Head of caudate nucleus (tissue), 42 donors: ENCODE measurements around the gene AGPS.

Experiments used
- DNase-seq, 42 donors: peaks; one replicate each; pipeline versions ENCODE4 v3.0.0 to v3.0.0-alpha.2; 2020 to 2021; ENCODE audit warnings: mixed read lengths in 7 of 42
- intact Hi-C: fragments of 100-400 bp; cut with DNase I; formaldehyde crosslinking; loops from one replicate; pipeline ENCODE4 v1.15.0; 2022

The AGPS gene

DNA sequence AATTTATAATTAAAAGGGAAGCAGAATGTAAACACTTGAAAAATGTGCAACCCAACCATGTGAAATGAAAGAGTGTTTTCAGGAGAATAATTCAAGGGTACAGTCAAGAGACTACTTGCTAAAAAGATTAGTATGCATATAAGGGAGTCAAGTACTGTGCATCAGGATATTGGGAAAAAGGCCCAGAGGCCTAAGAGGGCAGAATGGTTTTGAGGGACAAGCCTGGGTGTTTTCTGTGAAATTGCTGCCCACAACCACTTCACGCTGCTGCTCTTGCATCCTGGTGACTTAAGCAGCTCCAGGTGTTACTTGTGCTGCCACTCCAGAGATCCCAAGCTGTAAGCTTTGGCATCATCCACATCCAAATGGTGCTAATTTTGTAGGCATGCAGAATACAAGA lies 165.2 kb downstream of the AGPS start:
- intact Hi-C loops, result no loop called here
- no peak for DNase-seq

DNA sequence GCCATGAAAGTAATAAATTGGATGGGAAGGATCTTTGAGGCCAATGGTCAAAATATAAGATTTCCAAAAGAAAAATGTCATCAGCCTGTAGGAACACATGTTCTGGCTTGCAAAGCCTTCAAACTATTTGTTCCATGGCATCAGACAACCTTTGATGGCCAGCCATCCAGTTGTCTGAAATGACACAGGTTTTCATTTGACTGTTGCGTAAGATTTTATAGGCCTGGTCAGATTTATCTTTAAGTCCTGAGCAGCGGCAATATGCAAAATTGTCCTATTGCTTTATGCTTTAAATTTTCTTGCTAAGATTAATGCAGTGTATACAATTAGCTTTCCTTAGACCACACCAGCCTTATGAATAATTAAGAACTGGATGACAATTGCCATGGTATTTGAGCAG lies 167.1 kb downstream of the AGPS start:
- DNase-seq, result no peak
- intact Hi-C loops, result no loop called here

DNA sequence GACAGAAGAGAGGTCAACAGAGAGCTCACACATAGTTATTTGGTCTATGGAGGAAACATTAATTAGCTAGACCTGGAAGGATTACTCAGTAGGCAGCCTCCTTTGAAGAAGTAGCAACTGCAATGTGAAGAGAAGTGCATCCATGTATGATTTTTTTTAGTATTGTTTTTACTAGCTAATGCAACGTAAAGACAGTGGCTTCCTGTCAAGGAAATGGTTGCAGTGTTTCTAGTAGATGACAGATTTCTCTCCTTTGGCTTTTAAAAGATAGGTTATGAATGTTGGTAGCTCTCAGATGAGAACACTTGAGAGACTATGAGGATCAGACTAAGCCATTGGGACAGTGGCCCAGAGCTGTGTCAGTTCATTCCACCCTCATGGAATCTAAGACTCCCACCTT lies 175.8 kb downstream of the AGPS start:
- DNase-seq, result no peak
- intact Hi-C loops, result no loop called here

DNA sequence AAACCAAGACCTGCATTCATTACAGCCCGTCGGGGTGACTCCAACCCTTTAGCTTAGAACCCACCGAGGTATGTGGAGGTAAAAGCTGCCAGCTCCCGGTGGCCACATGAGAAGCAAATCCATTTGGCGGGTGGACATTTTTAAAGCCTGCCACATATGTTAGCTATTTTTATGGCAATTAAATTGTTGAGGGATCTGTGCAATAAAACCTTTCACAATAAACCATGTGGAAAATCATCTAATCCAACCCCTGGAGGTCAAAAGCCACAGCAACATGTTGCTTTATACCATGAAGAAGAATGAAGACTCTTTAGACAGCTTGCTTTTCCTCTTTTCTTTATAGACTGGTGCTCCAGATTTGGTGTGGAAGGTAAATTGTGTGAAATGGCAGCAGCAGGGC lies 176.3 kb downstream of the AGPS start:
- DNase-seq, result no peak
- intact Hi-C loops, result no loop called here

DNA sequence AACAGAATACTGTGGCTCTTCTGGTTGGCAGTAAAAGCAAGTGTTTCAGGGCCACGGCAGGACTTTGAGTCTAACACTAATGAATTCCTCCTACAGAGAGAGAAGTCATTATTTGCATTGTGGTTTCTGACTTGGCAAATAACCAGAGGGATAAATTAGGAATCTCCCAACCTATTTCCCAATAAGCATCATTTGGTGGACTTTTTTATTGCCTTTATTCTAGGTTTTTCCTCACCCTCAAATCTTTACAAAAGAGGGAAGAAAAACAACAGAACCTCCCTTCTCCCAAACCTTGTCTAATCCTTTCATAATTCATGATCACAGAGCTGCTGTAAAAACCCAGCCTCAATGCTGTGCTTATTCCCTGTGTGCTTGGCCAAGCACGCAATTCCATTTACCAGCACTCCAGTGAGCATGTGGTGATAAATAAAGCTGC lies 179.7 kb downstream of the AGPS start:
- DNase-seq, result peak in 1 of 42 donors; percentile 3
- intact Hi-C loops, result no loop called here

DNA sequence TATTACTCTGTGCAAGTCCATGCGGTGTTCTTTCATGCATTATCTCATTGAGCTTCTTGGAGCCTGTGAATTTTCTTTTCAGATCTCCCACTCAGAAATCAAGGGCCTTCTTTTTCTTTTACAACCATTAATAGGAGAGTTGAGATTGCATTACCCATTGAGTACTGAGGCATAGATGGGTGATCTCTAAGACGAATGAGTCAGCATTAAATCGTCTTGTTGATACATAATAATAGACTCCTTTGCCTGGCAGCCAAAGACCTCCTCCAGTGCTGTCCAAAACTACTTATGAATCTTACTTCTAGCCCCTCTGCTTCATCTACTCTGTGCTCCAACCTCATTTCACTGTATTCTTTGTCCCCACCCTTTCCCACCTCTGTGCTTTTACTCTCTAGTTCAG lies 180.5 kb downstream of the AGPS start:
- no peak for DNase-seq
- intact Hi-C loops, result no loop called here

DNA sequence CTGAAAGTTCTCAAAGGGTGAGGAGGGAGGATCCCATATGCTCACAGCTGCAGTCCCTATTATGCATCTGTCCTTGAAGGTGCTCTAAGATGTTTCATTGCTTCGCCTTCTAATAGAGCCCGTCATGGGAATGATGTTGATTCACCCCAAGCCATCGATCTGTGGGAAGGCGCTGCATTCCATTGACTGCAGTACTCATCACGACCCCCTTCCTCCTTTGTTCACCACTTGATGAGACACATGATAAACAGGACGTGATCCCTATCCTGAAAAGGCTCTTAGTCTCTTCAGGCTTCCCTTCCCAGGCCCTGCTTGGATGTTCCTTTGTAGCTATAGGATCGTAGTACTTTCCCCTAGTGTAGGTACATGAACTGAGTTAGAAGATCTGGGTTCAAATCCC lies 181.8 kb downstream of the AGPS start:
- intact Hi-C loops, result no loop called here
- DNase-seq, result no peak

DNA sequence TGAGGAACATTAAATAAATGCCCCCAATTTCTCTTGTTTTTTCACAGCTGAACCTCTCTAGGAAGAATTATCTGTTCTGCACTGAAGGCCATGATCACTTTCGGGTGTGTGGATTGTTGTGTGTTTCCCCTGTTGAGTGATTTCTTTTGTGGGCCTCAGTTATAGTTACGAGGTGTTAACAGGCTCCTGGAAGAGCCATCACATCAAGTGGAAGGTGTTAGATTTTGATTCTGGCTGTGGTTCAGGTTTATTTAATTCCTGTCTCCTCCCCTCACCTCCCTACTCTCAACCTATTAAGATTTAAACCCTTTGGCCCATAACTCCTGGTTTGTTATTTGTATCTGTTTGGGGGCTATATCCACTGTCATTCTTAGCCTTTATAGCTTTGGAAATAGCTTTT lies 182.8 kb downstream of the AGPS start:
- no peak for DNase-seq
- intact Hi-C loops, result no loop called here

DNA sequence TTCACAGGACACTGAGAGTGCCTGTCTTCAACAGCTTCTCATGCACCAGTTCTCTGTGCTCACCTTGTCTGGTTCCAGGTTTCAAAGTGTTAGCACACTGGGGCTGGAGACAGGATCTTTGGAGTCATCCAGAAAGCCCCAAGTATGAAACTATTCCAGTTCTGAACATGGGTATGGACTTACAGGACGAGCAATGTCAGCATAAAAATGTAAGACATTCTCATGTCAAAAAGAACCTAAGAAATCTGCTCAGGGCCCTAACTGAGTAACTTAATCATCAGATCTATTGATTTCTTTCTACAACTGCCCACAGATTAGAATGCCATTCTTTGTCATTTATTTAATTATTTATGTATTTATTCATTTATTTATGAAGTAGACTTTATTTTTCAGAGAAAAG lies 184.5 kb downstream of the AGPS start:
- DNase-seq, result no peak
- intact Hi-C loops, result no loop called here

DNA sequence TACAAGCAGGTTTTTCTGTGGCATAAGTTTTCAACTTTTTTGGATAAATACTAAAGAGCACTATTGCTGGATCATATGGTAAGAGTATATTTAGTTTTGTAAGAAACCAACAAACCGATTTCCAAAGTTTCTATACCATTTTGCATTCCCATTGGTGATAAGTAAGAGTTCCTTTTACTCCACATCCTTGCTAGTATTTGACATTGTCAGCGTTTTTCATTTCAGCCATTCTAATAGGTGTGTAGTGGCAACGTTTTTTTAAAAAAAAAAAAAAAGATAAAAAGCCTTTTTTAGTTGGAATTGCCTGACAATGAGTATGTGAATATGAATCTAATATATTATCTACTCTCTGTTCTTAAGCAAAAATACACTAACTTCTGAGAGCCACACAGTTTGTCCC lies 185.9 kb downstream of the AGPS start:
- intact Hi-C loops, result no loop called here
- DNase-seq, result no peak

DNA sequence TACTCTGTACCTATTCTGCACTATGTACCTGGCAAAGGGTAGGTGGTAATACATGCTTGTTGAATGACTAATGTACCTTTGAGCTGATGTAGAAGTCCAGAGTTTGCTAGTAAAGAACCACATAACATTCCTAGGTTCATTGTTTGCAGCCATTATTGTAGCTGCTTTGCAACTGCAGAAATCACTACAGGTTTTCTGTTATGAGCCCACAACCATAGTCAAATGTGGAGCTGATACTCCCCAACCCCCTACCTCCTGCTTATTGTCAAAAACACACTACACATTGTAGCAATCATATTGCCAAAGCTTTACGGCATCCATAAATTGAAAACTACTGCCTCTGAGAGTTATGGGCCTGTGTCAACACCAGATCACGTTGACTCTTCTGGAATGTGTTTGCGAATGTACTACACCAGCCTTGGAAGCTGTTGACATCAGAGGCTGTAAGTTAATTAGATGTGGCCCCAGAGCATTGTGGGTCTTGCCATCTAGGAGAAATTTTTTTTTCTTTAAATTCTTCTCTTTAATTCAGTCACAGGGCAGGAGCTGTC lies 187.0 kb downstream of the AGPS start:
- DNase-seq, result no peak

DNA sequence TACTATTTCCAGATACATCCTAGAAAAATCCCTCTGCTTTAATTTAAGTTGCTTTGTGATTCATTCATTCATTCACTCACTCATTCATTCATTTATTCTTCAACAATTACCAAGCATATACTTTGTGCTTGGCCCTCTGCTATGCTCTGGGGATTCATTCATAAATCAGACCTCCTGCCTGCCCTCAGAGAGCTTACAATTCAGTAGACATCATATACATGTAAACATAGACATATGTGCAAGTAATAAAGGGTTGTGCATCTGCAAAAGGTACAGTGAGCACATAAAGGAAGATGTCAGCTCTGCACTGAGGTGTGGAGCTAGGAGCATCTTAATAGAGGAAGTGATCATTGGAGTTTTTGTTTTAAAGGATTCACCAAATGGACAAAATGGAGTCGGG lies 189.4 kb downstream of the AGPS start:
- DNase-seq, result no peak
- intact Hi-C loops, result no loop called here

More for the DNA sequence above, 187.0 kb downstream of the AGPS start:
- intact Hi-C loops, result no loop called here

DNA sequence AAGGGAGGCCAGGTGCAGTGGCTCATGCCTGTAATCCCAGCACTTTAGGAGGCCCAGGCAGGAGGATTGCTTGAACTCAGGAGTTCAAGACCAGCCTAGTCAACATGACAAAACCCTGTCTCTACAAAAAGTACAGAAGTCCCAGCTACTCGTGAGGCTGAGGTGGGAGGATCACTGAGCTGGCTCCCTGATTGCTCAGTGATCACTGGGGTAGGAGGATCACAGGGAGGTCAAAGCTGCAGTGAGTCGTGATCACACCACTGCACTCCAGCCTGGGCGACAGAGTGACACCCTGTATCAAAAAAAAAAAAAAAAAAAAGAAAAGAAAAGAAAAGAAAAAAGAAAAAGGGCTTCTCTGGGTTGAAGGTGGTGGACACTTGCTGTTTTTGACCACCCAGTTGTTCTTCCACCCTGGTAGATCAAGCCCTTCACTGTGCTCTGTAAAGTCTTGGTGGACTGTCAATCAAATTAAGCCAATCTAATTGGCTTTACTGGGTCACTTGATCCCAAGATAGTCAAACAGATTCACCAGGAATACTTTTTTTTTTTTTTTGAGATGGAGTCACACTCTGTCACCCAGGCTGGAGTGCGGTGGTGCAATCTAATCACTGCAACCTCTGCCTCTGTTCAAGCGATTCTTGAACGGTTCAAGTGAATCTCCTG lies 191.6 kb downstream of the AGPS start:
- intact Hi-C loops, result no loop called here
- DNase-seq, result no peak

DNA sequence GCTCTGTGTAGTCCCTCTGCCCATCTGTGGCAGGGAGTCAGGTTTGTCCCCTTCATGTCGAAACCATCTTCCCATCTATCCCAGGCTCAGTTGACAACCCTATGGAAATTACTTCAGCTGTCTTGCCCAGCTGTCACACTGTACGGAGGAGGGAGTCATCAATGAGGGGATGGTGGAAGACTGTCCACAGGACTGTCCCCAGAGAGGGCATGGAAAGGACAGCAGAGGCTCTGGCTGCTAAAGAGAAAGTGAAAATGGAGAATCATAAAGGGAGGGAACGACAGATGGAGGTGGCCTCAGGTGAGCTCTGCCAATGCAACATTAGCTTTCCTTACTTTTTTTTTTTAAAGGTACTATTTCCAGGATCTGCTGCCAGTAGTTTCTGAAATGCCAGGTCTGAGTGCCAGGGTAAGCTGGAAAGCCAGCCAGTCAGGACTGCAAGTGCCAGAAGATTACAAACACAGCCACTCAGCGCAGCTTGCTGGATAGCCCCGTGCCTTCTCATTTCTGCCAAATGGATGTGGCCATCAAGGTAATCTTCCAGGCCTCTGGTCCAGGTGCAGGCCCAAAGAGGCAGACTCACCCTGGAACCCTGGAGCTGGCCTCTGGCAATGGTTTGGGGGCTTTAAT lies 192.8 kb downstream of the AGPS start:
- DNase-seq, result peak in 8 of 42 donors; percentile 2 to 39 (median 16)
- intact Hi-C loops, result no loop called here

DNA sequence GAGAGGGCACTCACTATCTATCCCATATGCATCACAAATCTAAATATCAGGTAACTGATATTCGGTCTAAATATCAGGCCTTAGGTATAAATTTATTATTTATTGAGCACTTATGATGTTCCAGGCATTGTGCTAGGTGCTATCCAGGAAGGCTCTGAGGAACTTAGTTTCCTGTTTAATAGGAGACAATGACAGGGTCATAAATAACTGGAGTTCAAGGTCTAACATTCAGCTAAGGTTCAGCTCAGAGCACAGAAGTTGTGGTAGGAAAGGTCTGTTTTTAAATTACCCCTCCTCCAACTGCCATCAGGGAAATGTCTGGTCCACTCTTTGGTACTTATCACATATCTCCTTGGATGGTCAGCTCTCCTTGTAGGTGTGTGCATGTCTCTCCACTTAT lies 193.6 kb downstream of the AGPS start:
- no peak for DNase-seq
- intact Hi-C loops, result no loop called here

DNA sequence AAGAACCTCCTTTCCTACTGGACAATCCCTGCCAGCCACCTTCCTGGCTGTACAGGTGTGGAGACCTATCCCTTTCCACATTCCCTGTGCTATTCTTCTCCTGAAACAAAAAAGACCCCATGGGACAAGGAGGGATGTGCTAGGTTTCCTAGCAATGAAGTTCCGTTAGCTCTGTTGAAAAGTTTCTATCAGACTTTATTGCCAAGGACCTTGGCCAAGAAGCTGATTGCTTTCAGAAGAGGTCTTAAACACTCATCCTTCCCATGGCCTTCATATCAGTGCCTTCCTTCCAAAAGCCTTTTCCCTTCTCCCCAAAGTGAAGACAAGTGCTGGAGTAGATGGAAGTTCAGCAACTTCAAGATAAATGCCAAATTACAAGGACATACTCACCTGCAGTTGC lies 194.8 kb downstream of the AGPS start:
- intact Hi-C loops, result no loop called here
- DNase-seq, result no peak

DNA sequence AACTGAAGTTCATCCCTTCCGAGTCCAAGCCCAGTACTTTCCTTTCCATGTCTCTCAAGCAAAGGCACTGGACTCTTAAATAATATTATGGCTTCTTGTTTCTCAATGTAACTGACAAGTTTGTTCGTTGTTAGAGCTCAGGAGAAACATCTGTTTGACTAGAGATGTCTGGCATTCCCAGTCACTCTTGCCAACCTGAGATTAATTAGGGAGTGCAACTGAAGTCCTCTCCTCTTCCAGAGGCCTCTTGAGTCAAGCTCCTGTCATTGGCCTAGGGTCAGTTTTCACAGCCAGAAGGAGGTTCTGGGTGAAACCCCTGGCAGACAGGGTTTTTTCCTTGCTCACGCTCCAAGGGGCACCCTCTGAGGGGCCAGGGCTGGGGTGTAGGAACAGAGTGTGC lies 196.1 kb downstream of the AGPS start:
- intact Hi-C loops, result no loop called here
- no peak for DNase-seq

DNA sequence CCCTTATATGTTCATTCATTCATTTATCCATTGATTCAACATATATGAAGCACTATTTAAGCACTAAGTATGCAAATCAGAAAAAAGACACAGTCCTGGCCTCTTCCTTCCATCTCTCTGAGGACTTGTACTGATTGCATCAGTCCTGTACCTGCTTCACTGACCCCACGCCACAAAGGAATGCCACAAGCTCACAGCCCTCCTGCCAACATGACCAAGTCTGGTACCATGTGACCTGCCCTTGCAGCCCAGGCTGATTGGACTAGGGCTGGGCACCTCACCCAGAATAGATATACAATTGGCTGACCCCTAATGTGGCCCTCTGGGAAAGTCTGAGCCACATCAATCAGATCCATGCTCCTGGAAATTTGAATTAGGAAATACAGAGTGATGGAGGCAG lies 196.6 kb downstream of the AGPS start:
- intact Hi-C loops, result no loop called here

DNA sequence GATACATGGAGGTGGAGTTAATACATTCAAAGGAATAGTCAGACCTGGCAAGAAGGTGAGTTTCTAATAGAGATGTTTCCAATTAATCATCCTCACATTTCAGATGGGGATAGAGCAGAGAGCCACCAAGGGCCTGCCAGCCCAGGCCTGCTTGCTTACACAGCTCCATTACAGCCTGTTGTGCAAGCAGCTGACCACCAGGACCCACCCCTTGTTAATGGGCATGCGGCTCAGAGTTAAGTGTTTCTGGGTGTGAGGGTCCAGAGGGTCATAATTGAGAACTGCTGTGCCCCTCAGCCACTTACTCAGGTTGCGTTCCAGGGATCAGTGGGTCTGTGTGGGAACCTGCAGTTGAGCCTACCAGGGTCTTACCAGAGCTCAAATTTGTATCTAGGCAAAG lies 199.8 kb downstream of the AGPS start:
- no peak for DNase-seq
- intact Hi-C loops, result loop anchor here (10.0 kb wide), 1 partner anchor 98 kb away; no protein-coding TSS in a partner anchor

More for the DNA sequence above, 196.6 kb downstream of the AGPS start:
- no peak for DNase-seq

DNA sequence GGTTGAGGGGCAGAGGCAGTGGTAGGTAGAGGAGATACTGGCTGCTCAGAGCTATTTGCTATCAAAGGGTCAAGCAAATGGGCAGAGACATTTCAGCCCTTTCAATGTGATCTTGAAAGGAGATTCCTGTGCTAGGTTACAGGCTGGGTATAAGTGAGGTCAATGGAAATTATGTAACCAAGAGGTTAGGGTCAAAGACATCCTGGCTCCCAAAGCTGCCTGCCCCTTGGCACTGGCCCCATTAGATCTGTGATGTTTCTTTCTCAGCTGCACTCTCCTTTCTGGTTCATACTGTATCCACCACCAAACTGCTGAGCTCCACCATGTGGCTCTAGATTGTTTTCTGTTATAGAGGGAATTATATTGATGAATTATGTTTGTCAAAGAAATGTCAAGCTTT lies 200.4 kb downstream of the AGPS start:
- DNase-seq, result no peak
- intact Hi-C loops, result loop anchor here (10.0 kb wide), 1 partner anchor 98 kb away; no protein-coding TSS in a partner anchor

DNA sequence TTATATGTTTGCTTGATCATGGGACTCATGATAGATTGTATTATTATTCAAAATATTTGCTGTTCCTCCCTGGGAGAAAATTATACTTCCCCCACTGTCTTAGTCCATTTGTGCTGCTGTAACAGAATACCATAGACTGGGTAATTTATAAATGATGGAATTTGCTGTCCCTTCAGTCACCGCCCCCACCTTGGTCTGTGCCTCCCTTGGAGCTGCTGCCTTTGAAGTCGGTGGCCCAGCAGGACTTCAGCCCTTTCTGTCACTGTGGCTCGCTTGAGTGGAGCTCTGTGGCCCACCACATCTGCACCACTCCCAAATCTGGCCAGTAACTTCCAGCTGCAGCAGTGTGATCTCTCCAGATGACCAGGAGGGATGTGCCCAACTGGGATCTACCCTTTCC lies 200.8 kb downstream of the AGPS start:
- intact Hi-C loops, result loop anchor here (10.0 kb wide), 1 partner anchor 99 kb away; no protein-coding TSS in a partner anchor
- DNase-seq, result no peak
